Measurements from ENCODE around the gene IFFO2.

IFFO2 gene

DNA sequence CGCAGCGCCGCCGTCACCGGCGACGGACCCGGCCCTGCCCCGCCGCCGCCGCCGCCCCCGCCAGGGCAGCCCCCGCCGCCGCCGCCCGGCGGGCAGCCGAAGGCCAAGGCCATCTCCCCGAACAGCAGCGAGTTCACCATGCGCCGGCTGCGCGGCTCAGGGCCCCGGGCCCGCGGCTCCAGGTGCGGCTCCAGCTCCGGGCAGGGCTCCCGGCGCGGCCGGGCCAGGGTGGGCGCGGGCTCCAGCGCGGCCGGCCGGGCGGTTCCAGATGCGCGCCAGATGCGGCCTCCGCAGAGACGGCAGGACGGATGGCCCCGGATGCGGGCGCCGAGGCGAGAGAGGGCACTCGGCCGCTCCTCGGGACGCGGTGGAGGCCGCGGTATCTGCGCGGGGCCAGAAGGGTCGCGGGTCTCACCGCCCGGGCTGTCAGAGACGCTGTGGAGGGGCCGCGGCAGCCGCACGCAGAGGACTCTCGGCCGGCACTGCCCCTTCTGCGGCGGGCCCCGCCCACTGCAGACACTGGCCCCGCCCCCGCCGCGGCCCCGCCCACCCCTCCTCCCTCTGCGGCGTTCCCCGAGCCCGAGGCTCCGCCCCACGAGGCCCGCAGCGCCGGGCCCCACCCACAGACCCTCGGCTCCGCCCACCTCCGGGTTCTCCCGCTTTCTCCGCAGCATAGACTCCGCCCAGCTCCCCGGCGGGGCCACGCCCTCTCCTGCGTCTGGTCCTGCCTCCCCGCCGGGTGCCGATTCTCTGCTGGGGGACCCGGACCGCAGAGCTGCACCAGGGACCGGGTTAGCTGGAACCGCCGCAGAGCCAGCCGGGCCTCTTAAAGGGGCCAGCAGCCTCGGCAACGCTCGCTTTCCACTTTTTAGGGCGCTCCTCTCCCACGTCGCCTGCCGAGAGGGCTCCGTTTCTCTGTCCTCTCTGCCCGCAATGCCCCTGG lies at the start of gene IFFO2:
TSS of gene IFFO2 (minus strand) at position 484 of the 943 bp plus-strand sequence. CDS start at position 140, 344 bp downstream.
- peak; percentile 100 for DNase-seq (ENCODE audit: low spot score)

DNA sequence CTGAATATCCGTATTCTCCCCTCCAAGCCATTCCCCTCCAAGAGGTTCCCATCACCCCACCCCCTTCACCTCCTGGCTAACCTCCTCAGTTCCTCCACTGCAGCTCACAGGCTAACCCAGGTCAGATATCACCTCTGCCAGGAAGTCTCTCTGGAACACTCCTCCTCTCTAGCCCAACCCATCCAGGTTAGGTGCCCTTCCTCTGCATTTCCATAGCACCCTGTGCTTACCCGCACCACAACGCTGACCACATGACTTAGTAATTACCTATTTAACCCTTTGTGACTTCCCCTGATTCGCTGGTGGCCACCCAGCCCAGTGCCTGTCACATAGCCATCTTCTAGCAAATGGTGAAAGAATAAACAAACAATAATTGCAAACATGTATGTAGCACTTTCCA lies 49.5 kb upstream of the IFFO2 start:
- no peak for DNase-seq (ENCODE audit: low spot score)

DNA sequence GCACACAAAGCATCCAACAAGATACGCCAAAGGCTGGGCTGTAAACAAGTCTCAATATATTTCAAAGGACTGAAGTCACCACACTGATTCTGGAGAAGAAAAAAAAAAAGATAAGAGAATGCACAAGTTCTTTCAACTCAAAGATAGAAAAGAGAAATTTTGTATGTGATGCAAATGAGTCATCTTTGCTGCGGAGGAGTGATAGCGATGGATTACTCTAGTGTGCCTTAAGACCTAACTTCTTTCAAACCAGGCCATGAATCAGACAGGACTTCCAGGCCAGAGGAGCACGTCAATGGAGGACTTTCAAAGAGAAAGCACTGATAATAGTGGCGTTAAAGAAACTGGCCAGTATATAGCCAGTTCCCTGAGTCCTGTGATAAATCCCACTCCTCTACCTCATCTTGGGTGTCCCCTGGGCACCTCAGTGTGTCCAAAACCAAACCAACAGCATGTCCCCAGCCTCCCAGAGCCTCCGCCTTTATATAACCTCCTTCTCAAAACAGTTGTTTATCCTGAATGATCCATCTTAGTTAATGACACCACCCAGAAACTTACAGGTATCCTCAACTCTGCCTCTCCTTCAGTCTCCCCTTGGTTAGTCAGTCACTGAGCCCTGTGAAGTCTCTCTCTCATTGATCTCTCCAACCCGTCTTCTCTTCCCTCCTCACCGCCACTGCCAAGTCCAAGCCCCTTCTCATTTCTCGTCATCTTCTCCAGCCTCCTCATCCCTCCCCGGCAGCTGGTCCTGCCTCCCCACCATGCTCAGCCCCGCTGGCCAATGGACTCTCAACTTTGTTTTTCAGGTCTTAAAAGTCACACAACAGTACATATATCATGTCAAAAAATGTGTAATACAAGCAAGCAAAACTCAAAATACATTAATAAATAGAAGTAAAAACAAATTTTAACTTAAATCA lies 47.2 kb upstream of the IFFO2 start:
- DNase-seq (ENCODE audit: low spot score) = no peak

DNA sequence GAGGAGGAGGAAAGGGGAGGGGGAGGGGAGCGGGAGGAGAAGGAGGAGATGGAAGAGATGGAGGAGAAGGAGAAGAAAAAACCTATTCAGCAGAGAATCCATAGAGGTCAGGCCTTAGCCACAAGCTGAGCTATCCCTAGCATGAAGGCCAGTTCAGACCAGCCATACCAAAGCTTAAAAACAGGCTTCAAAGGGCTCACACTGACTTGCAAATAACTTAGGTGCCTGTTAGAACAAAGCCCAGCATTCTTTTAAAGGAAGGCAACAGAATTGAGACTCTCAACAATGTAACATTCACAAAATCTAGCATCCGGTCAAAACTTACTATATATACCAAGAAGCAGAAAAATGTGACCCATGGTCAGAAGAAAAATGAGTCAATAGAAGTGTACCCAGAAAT lies 43.6 kb upstream of the IFFO2 start:
- DNase-seq (ENCODE audit: low spot score) = no peak

DNA sequence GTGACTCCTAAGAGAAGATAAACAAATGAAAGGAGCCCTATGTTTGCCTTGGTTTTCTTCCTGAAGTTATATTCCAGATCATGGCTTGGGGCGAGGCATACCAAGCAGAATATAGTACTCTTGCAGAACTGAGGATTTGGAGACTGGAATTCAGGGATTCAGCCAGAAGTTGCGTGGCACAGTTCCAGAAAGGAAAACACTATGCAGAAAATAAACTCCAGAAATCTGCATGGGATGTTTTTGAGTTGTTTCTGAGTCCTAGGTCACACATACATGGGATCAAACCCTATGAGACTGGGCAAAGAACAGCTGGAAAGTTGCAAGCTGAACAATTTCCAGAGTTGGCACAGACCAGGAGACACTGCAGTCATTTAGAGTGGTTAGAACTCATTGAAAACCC lies 42.9 kb upstream of the IFFO2 start:
- DNase-seq (ENCODE audit: low spot score) = peak; percentile 41

DNA sequence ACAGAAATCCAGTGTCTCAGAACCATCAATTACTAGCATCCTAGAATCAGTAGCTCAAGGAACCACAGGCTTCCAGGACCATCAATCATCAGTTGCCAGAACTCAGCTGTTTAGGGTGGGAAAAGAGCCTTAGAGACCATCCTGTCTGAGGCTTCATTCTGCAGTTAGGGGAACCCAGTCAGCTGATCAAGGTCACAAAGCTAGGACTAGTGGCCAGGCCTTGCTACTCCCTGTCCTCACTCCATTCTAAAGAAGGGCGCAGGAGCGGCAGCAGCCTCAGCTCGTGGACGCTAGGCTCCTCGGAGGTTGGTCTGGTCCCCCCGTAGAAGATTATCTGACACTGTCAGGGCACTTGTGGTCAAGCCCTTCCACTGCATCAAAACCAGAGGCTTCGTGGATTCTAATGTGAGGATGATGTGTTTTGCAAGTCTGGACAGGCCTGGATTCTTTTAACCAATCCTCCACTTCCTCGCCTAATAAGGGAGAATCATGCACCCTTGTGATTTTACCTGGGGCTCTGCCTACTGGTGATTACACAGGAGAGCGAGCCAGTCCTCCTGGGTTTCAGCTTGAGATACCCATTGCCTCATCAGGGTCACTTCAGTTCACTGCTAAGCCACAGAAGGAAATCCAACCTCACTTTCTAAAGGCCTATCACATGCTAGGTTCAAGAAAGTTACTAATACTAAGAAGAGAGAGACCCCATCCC lies 41.7 kb upstream of the IFFO2 start:
- DNase-seq (ENCODE audit: low spot score) = no peak

DNA sequence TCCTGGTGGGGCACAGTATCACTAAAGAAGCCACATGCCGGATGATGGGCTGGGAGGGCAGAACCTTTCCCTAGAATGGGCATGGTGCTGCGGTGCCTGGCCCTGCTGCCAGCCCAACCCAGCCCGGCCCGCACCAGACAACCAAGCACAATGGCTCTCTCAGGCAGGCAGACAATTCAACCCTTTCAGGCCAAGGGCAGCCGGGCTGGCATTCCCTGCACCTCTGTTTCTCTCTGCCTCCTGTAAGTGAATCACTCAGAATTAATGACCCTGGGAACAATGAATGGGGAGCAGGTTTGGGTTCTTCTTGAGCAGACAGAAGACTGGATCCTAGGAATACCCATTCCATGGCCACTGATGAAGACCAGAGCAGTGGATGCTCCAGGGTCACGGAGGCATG lies 41.0 kb upstream of the IFFO2 start:
- DNase-seq (ENCODE audit: low spot score) = no peak

DNA sequence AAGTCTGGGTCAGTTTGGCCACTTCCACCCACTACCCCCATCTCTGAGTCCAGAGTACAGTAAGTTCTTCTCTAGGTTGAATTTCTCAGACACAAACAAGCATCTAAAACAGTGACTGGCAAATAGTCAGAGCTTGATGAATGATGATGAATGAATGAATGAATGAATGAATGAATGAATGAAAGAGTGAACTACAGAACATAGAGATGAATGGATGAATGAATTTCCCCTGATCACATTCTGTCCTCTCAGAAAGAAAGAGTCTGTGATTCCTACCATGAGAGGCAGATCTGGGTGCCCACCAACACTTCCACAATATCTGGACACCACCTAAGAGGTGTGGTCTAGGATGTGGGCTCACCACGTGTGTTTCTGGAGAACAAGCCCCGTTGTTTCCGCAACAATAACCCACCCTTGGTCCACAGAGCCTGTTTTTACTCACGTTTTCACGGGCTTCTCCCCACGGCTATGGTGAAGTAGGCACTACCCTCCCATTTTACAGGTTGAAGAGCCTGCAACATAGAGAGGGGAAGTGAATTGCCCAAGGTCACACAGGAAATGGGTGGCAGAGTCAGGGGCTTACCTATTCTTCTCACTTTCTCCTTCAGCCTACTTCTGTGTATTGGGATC lies 40.2 kb upstream of the IFFO2 start:
- DNase-seq (ENCODE audit: low spot score) = no peak

DNA sequence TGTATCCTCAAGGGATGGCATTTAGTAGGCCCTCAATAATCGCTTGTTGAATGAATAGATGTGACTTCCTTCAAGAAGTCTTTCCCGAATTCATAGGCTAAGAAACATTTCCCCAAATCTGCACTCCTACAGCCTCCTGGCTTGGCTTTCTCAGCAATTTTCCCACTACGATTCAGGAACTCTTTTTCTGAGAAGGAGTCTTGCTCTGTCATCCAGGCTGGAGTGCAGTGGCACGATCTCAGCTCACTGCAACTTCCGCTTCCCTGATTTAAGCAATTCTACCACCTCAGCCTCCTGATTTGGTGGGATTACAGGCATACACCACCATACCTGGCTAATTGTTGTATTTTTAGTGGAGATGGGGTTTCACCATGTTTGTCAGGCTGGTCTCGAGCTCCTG lies 37.9 kb upstream of the IFFO2 start:
- DNase-seq (ENCODE audit: low spot score) = no peak

DNA sequence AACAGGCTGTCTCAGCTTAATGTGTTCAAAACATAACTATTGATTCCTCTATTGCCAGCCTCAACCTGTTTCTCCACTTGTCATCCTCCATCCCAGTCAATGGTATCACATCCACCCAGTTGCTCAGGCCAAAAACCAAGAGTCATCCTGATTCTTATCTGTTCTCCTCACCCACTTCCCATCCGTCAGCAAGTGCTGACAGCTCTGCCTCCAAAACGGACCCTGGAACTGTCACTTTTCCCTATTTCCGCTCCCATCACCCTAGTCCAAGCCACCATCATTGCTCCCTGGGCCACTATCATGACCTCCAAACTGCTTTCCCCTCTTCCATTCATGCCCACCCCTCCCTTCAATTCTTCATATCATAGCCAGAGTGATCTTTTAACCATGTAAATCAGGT lies 36.2 kb upstream of the IFFO2 start:
- no peak for DNase-seq (ENCODE audit: low spot score)

DNA sequence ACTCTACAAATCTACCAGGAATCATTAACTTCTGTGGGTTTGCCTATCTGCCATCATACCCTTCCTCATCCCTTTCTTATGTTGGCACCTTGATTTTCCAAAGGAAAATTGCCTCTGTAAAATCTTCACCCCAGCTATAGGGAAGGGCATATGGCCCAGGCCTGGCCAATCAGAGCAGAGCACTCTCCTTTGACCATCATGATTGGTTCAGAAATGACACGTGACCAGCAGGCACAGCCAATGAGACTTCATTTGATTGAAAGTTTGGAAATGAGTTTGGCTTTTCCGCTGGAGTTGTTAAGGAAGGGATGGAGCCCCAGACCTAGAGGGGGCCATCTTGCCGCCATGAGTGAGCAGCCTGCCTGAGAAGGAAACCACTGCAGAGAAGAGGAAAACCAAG lies 35.1 kb upstream of the IFFO2 start:
- DNase-seq (ENCODE audit: low spot score) = no peak

DNA sequence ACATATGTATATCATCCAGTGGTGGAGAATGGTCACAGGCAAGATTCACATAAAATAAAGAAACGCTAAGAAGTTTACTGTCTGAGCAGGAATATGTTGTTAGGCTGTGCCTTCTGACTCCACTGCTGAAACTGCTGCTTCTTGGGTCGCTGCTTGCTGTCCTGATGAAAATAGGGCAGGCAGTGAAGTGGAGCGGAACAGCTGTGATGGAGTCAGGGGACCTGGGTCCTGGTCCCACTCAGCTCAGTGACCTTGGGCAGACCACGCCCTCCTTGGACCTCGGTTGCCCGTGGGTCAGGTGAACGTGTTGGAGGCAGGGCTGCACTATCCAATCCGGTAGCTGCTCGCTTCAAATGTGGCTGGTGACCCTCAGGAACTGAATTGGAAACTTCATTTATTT lies 33.4 kb upstream of the IFFO2 start:
- no peak for DNase-seq (ENCODE audit: low spot score)

DNA sequence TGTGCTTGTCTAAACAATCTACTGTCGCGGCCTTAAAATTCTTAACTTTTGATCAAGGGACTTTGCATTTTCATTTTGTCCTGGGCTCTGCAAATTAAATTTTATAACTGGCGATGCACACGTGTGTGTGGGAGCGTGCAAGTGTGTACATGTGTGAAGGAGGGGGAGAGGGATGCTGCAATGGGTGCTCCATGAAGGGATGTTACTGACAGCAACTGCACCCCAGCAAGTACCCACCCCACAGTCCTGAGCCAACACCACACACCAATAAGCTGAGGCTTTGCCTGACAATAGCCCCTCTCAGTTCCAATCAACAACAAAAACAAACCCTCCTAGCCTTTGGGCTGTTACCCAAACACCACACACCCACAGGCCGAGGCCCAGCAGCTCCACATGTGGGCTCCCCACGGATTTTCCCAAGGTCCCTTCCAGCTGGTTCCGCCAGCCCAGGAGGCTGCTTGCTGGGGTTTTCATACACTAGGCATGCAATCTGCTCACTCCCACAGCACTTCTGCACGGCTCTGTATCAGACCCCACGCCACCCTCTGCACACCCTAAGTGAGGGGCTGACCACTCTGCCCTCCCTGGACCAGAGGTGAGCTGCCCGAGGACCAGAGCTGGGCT lies 32.8 kb upstream of the IFFO2 start:
- DNase-seq (ENCODE audit: low spot score) = no peak

DNA sequence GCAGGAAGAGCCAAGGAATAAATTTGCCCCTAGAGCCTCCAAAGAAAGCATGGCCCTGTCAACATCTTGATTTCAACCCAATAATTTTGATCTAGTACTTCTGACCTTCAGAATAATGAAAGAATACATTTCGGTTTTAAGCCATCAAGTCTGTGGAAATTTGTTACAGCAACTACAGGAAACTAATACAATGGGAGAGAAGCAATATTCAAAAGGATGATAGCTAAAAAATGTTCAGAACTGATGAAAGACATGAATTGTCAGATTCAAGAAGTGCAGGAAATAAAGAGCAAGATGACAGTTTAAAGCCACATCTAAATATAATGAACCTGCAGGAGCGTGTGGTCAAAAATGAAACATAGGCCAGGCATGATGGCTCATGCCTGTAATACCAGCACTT lies 24.8 kb upstream of the IFFO2 start:
- no peak for DNase-seq (ENCODE audit: low spot score)

DNA sequence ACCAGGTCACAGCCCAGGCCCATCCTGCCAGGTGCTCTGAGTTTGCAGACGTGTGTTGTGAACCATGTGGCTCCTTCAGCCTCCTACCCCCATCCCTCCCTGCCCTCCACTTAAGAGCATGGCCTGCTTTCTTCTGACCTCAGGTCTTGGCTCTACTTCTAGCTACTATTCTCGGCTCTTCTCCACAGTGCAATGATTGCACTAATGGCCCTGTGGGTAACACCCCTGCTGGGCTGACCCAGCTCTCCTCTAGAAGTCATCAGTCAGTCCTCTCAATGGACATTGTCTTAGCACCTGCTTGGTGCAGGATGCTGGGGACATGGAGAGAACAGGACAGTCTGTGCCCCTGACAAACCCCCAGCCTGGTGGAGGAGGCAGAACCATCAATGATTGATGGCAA lies 22.2 kb upstream of the IFFO2 start:
- DNase-seq (ENCODE audit: low spot score) = no peak

DNA sequence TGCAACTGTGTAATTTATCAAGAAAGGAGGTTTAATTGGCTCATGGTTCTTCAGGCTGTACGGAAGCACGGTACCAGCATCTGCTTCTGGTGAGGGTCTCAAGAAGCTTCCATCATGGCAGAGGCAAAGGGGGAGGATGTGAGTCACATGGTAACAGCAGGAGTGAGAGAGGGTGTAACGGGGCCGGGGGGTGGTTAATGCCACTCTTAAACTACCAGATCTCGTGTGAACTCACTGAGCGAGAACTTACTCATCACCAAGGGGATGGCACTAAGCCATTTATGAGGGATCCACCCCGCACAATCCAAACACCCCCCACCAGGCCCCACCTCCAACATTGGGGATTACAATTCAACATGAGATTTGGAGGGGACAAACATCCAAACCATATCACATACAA lies 21.0 kb upstream of the IFFO2 start:
- DNase-seq (ENCODE audit: low spot score) = no peak

DNA sequence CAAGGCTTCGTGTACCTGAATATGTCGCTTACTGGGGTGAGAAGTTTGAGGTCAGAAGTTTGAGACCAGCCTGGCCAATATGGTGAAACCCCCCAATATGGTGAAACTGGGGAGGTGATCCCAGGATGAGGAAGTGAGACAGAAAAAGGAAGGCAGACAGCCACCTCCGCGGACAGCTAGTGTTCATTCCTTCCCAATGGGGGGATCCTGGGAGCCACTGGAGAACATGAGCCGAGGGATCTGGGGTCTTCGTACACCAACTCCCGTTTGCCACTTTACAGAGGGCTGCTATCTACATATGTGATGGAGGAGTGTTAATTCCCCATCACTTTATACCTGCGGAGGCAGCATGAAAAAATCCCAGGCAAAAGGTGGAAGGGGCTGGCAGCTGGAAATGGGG lies 19.6 kb upstream of the IFFO2 start:
- DNase-seq (ENCODE audit: low spot score) = no peak

DNA sequence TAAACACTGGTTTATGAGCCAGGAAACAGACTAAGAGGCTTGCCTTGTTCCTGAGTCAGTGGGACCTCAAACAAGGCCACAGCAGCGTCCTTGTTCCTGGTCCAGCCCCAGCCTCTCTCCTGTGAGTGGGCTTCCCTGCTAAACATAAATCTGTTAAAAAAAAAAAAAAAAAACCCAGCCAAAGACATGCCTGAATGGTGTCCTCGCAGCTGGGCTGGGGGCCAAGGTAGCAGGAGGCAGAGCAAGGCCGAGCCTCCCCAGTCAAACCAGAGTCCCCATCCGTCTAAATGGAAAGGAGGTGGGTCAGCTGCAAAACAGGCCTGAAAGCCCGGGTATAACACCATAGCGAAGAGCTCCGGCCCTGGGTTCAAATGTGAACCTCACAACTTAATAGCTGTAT lies 18.1 kb upstream of the IFFO2 start:
- no peak for DNase-seq (ENCODE audit: low spot score)

DNA sequence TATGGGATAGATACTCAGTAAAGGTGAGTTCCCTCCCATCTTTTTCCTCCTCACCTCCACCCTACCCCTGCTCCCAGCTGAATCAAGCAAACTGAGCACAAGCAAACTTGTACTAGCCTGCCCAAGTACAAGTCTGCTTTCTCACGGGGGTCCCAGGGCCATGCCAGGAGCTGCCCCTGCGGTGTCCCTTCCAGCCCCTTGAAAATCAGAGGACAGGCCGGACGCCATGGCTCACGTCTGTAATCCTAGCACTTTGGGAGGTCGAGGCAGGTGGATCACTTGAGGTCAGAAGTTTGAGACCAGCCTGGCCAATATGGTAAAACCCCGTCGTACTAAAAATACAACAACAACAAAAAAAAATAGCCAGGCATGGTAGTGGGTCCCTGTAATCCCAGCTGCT lies 17.5 kb upstream of the IFFO2 start:
- no peak for DNase-seq (ENCODE audit: low spot score)

DNA sequence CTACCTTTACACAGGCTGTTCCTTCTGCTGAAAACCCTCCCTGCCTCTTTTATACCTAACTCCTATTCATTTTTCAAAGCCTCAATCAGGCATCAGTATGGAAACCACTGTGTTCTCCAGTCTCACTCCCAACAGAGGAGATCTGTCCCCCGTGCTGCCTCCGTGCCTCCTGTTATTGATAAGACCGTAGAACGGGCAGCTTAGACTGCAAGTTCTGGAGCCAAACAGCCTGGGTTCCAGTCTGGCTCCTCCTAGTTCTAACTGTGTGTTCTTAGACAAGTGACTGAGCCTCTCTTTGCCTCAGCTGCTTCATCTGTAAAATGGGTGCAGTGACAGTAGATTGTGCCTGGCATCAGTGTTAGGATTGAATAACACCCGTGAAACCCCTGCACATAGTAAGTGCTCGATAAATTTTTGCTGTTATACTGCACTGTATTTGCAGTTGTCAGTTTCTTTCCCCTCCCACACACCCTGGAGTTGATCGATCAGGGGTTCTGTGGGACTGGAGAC lies 17.0 kb upstream of the IFFO2 start:
- DNase-seq (ENCODE audit: low spot score) = no peak

DNA sequence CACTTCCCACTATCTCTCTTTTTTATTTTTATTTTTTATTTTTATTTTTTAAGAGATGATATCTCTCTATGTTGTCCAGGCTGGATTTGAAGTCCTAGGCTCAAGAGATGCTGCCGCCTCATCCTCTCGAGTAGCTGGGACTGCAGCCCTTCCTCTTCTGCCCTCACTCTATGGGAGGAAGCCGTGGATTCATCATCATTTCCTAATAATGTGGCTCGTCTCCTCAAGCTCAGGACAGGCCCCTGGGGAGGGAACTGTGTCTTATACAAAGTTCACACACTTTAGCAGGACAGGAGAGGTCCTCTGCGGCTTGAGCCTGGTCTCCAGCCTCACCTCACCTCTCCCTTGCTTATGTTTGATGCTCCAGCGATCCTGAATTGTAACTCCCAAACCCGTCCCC lies 16.5 kb upstream of the IFFO2 start:
- DNase-seq (ENCODE audit: low spot score) = no peak
